Measurements from ENCODE around the gene RIC1. TPM values are rescaled to one million over a fixed set of nuclear protein-coding genes. Genes with fewer than 3 reads are reported as not detected.

The RIC1 gene
- polyA plus RNA-seq, 1 of the 3 experiments (the other 2 are of a cell fraction): 21.9 TPM

- Histone ChIP-seq H3K9me2 (no peaks in the 10 kb centered on the region), H3F3A (replicated peaks; ENCODE audit: insufficient read depth) (peaks cover 3% of the 10 kb centered on the region), H3K9me3 (no peaks in the 10 kb centered on the region), H3K4me3 (ENCODE audit: low read depth in 2 of 2, low read length in 1 of 2) (no peak overlapping the region), H3K36me3 (replicated peaks in 1 of 2; ENCODE audit: control insufficient read depth in 1 of 2, insufficient read depth in 2 of 2, low read length in 1 of 2) (peaks cover 7 to 9% of the 10 kb centered on the region in 2 experiments), H3K4me2 (no peak overlapping the region), H3K4me1 (ENCODE audit: control insufficient read depth in 1 of 2, insufficient read depth in 2 of 2, low read depth in 1 of 2, low read length in 1 of 2) (no peaks in the 10 kb centered on the region), H4K20me1 (ENCODE audit: insufficient read depth) (no peaks in the 10 kb centered on the region), H3K27me3 (ENCODE audit: insufficient read depth) (no peaks in the 10 kb centered on the region), H3K27ac (ENCODE audit: low read depth in 2 of 2, low read length in 1 of 2) (no peak overlapping the region), H2AFZ (ENCODE audit: low read depth) (no peak overlapping the region), H3K9ac (no peak overlapping the region), H3K79me2 (ENCODE audit: insufficient read depth) (no peaks in the 10 kb centered on the region)
- WGBS (ENCODE audit: low lambda C conversion rate): 90% methylated on average over 1 of the region's 1 CpG
- TF ChIP-seq NFIC (IDR thresholded peaks at IDR 0.05; ENCODE audit: borderline replicate concordance) (no peak), ELF1 (IDR thresholded peaks at IDR 0.05) (no peak), CHD2 (IDR thresholded peaks at IDR 0.05; ENCODE audit: low read length, partially characterized antibody) (no peak), YY1 (IDR thresholded peaks at IDR 0.05; ENCODE audit: low read depth) (no peak), MAX (IDR thresholded peaks at IDR 0.05; ENCODE audit: low read depth) (no peak), FOXM1 (IDR thresholded peaks at IDR 0.05; ENCODE audit: low read depth) (no peak), RCOR1 (IDR thresholded peaks at IDR 0.05; ENCODE audit: low read length) (no peak), FOXJ3 (CRISPR knock-in tag; IDR thresholded peaks at IDR 0.05) (no peak), SIN3A (IDR thresholded peaks at IDR 0.05; ENCODE audit: borderline replicate concordance, low read depth, low read length) (no peak), RAD21 (IDR thresholded peaks at IDR 0.05; ENCODE audit: low read length) (no peak), GABPA (IDR thresholded peaks at IDR 0.05; ENCODE audit: low read depth) (no peak), USF1 (IDR thresholded peaks at IDR 0.05; ENCODE audit: borderline replicate concordance, low read depth) (no peak), TCF12 (IDR thresholded peaks at IDR 0.05) (no peak), TEAD4 (IDR thresholded peaks at IDR 0.05; ENCODE audit: borderline replicate concordance, insufficient read depth) (no peak), USF2 (IDR thresholded peaks at IDR 0.05; ENCODE audit: borderline replicate concordance, low read depth, low read length) (no peak), POLR2AphosphoS5 (IDR thresholded peaks at IDR 0.05; ENCODE audit: low read depth, low read length) (no peak), IRF3 (IDR thresholded peaks at IDR 0.05; ENCODE audit: low read depth, low read length) (no peak), RFX5 (IDR thresholded peaks at IDR 0.05; ENCODE audit: low read length) (no peak), EZH2phosphoT487 (IDR thresholded peaks at IDR 0.05; ENCODE audit: borderline replicate concordance, low read depth) (no peak)
- no peak for DNase-seq
- ChIA-PET POLR2A (no interaction called here), CTCF (interaction anchor here (0.6 to 2.5 kb wide), 4 partner anchors 9 to 211 kb away, joined by 3 to 7 read pairs (median 4); partner anchors contain the start of gene ERMP1)
Observed at GRCh38 chr9:5811751-5812150, 182.8 kb downstream of the RIC1 start.

Data from SK-N-SH (cell line).